Measurements from ENCODE around the gene TAF13.

Gene TAF13

GRCh38 chr1:109069294-109069693 is 6.5 kb downstream of the TAF13 start:
- H3K4me3 ChIP-seq (ENCODE audit: low read depth, low read length): no peak overlapping the region
- TF ChIP-seq, protein P1, sequence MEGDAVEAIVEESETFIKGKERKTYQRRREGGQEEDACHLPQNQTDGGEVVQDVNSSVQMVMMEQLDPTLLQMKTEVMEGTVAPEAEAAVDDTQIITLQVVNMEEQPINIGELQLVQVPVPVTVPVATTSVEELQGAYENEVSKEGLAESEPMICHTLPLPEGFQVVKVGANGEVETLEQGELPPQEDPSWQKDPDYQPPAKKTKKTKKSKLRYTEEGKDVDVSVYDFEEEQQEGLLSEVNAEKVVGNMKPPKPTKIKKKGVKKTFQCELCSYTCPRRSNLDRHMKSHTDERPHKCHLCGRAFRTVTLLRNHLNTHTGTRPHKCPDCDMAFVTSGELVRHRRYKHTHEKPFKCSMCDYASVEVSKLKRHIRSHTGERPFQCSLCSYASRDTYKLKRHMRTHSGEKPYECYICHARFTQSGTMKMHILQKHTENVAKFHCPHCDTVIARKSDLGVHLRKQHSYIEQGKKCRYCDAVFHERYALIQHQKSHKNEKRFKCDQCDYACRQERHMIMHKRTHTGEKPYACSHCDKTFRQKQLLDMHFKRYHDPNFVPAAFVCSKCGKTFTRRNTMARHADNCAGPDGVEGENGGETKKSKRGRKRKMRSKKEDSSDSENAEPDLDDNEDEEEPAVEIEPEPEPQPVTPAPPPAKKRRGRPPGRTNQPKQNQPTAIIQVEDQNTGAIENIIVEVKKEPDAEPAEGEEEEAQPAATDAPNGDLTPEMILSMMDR (IDR thresholded peaks at IDR 0.05; ENCODE audit: low read depth, low read length): no peak

GRCh38 chr1:109067883-109068282 is 7.9 kb downstream of the TAF13 start:
- H3K4me3 ChIP-seq (ENCODE audit: low read depth, low read length): no peak overlapping the region
- DNase-seq (ENCODE audit: low read depth): no peak
- no peak for TF ChIP-seq MYC (IDR thresholded peaks at IDR 0.05; ENCODE audit: low read depth, low read length)
- TF ChIP-seq MAX (IDR thresholded peaks at IDR 0.05; ENCODE audit: low read depth, low read length): no peak
- TF ChIP-seq, protein P1 (IDR thresholded peaks at IDR 0.05; ENCODE audit: low read depth, low read length): no peak

More at GRCh38 chr1:109069294-109069693, 6.5 kb downstream of the TAF13 start:
- no peak for DNase-seq (ENCODE audit: low read depth)

DNA sequence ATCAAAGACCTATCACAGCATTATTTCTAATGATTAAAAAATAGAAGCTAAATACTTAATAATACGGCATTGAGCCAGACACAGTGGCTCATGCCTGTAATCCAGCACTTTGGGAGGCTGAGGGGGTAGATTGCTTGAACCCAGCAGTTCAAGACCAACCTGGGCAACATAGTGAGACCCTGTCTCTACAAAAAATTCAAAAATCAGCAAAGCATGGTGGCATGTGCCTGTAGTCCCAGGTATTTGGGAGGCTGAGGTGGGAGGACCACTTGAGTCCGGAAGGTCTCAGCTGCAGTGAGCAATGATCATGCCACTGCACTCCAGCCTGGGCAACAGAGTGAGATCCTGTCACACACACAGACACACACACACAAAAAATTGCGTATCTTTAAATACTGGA is 10.7 kb downstream of the TAF13 start:
- no peak for DNase-seq (ENCODE audit: low read depth)
- TF ChIP-seq MYC (IDR thresholded peaks at IDR 0.05; ENCODE audit: low read depth, low read length) (no peak), POLR2A (IDR thresholded peaks at IDR 0.05; ENCODE audit: extremely low read depth, insufficient read length) (no peak), MAX (IDR thresholded peaks at IDR 0.05; ENCODE audit: low read depth, low read length) (no peak)
- H3K4me3 ChIP-seq (ENCODE audit: low read depth, low read length): no peak overlapping the region

- no peak overlapping the region for H3K4me3 ChIP-seq (ENCODE audit: low read depth, low read length)
- TF ChIP-seq, protein P1 (IDR thresholded peaks at IDR 0.05; ENCODE audit: low read depth, low read length): no peak
- DNase-seq (ENCODE audit: low read depth): no peak
These were observed 14.6 kb downstream of the TAF13 start for GRCh38 chr1:109061183-109061582.

GRCh38 chr1:109060707-109061106 is 15.1 kb downstream of the TAF13 start:
- DNase-seq (ENCODE audit: low read depth): no peak

GRCh38 chr1:109059026-109059425 is 16.8 kb downstream of the TAF13 start:
- TF ChIP-seq MAX (IDR thresholded peaks at IDR 0.05; ENCODE audit: low read depth, low read length): no peak
- TF ChIP-seq MYC (IDR thresholded peaks at IDR 0.05; ENCODE audit: low read depth, low read length): no peak
- TF ChIP-seq POLR2A (IDR thresholded peaks at IDR 0.05; ENCODE audit: extremely low read depth, insufficient read length): no peak
- TF ChIP-seq, protein P1 (IDR thresholded peaks at IDR 0.05; ENCODE audit: low read depth, low read length): no peak
- no peak overlapping the region for H3K4me3 ChIP-seq (ENCODE audit: low read depth, low read length)
- no peak for DNase-seq (ENCODE audit: low read depth)

More at GRCh38 chr1:109060707-109061106, 15.1 kb downstream of the TAF13 start:
- H3K4me3 ChIP-seq (ENCODE audit: low read depth, low read length): no peak overlapping the region
- TF ChIP-seq MAX (IDR thresholded peaks at IDR 0.05; ENCODE audit: low read depth, low read length) (no peak), POLR2A (IDR thresholded peaks at IDR 0.05; ENCODE audit: extremely low read depth, insufficient read length) (no peak)
- TF ChIP-seq, protein P1 (IDR thresholded peaks at IDR 0.05; ENCODE audit: low read depth, low read length): no peak

All from NB4 (cell line).